Transverse colon (tissue), 4 donors: ENCODE results near the gene FEN1.

Experiments
- CTCF ChIP-seq, 5 experiments: fragments of 200-600 bp in 3 of 5; fragments of 450-650 bp in 2 of 5; sonication (generic) in 3 of 5; IDR thresholded peaks; 1 replicate in 2 of 5; 2 replicates in 3 of 5; pipeline ENCODE4 v1.5.1; 2016 to 2017; ENCODE audit warnings: antibody characterized with exemption in 5 of 5, inconsistent platforms in 3 of 5, mild to moderate bottlenecking in 2 of 5, moderate library complexity in 1 of 5
- EP300 ChIP-seq: sonication (generic); formaldehyde crosslinking; IDR thresholded peaks from one replicate; pipeline ENCODE4 v1.6.1; 2017; ENCODE audit warnings: antibody characterized with exemption, low read depth
- POLR2A ChIP-seq: fragments of 450-650 bp; IDR thresholded peaks from one replicate; pipeline ENCODE4 v1.6.1; 2016; ENCODE audit warnings: antibody characterized with exemption, mild to moderate bottlenecking, moderate library complexity
- POLR2AphosphoS5 ChIP-seq, 3 donors: sonication (generic); formaldehyde crosslinking; IDR thresholded peaks; one replicate each; pipeline ENCODE4 v1.6.1; 2016; ENCODE audit warnings: antibody characterized with exemption in 3 of 3

DNA sequence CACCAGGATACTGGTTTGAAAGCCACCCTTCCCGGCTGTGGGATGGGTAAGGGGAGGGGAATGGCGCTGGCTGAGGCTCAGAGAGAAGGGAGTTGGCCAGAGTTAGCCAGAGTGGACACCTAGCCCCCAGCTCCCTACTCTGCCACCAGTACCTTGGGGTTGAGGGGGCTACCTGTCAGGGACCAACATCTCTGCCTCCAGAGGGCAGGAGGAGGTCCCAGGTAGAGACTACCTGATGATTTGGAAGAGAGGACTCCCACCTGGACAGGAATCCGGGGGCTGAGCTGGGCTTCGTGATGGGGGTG, 36.6 kb upstream of the FEN1 start:
- TF ChIP-seq POLR2A (no peak), POLR2AphosphoS5 (IDR thresholded peaks at IDR 0.05) (no peak), CTCF (IDR thresholded peaks at IDR 0.05) (no peak), EP300 (no peak)
